Measurements from ENCODE around the gene SNPH.

SNPH gene

GRCh38 chr20:1264727-1265126, 1.4 kb upstream of the SNPH start:
- no peak for DNase-seq (ENCODE audit: low read depth)

DNA sequence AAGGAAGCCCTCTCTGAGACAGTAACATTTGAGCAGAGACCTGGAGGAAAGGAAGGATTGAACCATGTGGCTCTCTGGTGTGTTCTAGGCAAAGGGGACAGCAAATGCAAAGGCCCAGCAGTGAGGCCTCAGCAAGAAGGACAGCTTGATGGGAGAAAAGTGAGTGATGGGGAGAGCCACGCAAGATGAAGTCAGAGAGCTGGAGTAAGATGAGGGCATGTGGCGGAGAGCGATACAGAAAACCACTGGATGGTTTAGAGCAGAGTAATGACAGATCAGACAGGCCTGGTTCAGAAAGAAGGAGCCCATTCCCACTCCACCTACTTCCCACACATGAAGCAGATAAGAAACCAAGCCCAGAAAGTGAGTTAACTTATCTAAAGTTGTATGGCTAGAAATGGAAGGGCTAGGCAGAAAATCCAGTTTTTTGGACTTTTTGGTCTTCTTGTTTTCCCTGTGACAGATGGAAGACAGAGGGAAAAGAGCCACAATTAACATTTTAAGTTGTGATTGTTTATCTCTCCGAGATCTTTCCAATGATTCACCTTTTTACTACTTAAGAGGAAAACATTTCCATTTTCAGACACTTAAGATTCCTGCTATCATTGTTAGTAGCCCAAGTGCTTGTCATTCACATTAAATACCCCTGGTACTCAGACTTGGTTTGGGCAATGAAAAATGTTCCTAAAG, 723 bp upstream of the SNPH start:
- DNase-seq (ENCODE audit: low read depth) = no peak

GRCh38 chr20:1265916-1266166, 253 bp upstream of the SNPH start:
- no peak for DNase-seq (ENCODE audit: low read depth)

DNA sequence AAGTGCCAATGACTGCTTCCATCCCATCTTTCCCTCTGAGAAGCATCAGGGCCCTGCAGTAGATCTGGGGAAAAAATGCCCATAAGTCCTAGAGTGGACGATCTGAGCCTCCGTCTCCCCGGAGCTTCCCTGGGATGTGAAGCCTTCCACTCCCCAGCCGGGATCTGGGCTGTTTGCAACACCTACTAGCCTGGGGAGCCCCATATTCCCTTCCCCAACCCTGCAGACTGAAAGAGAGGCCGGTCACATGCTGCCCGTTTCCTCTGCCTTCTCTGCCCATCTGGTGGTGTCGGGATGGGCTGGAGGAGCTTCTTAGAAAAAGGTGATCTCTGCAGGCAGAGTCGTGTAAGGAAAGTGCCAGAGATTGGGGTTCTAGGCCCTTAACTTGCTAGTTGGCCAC, 1.1 kb downstream of the SNPH start:
- DNase-seq (ENCODE audit: low read depth) = no peak

- DNase-seq (ENCODE audit: low read depth) = no peak
Measured at GRCh38 chr20:1267809-1268374, 1.8 kb downstream of the SNPH start.

- no peak for DNase-seq (ENCODE audit: low read depth)
Measured at GRCh38 chr20:1269235-1269634, 3.1 kb downstream of the SNPH start.

DNA sequence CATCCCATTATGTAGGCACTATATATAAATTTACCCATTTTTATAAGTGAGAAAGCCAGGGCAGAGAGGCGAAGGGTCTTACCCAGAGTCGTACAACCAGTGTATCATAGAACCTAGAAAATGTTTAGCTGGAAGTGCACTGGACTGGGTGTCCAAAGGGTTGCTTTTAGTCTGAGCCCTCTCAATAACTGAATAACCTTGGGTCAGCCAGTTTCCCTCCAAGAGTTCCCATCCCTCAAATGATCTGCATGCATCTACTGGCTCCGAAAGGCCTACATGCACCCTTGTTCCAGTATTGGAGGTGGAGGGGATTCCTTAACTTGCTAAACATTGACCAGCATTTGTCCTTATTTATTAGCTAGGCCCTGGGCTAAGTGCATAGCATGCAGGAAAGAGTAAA, 3.8 kb downstream of the SNPH start:
- DNase-seq (ENCODE audit: low read depth) = no peak

DNA sequence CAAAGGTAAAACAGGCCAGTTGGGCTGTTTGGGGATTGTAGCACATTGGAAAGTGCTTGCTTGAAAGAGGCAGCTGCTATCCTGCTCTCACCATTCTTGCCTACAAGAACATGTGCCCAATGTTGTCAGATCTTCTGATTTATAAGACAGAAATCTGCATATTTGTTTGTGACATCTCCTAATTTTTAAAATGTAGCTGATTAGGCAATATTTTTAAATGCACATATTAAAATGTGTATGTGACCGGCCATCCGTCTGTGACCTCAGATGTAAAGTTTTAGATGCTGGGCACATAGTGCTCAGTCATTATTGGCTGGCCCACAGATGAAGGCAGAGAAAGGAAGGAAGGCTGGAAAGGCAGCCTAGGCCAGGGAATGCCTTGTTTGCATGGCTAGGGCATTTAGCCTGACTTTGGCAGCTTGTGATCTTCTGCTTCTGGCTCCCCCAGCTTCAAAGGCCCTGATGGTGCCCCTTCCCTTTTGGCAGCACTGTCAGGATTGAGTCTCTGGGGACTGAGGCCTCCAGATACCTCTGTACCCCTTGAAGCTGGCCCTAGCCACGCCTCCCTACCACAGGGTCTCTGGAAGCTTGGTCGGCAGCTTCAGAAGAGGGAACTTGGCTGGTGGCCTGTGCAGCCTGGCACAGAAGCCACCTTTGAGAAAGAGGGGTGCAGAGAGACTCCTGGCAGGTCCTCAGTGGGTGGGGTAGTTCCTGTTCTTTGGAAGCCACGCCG, 6.4 kb downstream of the SNPH start:
- no peak for DNase-seq (ENCODE audit: low read depth)

DNA sequence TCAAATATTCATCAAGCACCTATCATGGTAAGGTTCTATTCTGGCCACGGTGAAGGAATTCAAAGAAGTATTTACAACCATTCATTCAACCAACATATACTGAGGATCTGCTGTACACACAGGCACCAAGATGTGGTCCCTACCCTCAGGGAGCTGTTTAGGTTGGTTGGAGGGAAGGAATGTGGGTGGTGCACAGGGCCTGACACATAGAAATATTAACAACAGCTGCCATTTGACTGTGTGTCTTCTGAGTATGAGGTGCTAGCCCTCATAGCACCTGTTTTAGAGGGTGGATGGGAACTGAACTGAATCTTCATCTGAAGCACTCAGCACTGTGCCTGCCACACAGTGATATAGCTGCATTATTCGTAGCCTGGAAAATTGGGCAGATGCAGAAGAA, 7.3 kb downstream of the SNPH start:
- DNase-seq (ENCODE audit: low read depth) = no peak

- DNase-seq (ENCODE audit: low read depth) = no peak
Measured at GRCh38 chr20:1274485-1275311, 8.6 kb downstream of the SNPH start.

GRCh38 chr20:1275919-1276318, 9.8 kb downstream of the SNPH start:
- DNase-seq (ENCODE audit: low read depth) = no peak

GRCh38 chr20:1277529-1278322, 11.6 kb downstream of the SNPH start:
- no peak for DNase-seq (ENCODE audit: low read depth)

GRCh38 chr20:1278993-1279392, 12.9 kb downstream of the SNPH start:
- DNase-seq (ENCODE audit: low read depth) = no peak

DNA sequence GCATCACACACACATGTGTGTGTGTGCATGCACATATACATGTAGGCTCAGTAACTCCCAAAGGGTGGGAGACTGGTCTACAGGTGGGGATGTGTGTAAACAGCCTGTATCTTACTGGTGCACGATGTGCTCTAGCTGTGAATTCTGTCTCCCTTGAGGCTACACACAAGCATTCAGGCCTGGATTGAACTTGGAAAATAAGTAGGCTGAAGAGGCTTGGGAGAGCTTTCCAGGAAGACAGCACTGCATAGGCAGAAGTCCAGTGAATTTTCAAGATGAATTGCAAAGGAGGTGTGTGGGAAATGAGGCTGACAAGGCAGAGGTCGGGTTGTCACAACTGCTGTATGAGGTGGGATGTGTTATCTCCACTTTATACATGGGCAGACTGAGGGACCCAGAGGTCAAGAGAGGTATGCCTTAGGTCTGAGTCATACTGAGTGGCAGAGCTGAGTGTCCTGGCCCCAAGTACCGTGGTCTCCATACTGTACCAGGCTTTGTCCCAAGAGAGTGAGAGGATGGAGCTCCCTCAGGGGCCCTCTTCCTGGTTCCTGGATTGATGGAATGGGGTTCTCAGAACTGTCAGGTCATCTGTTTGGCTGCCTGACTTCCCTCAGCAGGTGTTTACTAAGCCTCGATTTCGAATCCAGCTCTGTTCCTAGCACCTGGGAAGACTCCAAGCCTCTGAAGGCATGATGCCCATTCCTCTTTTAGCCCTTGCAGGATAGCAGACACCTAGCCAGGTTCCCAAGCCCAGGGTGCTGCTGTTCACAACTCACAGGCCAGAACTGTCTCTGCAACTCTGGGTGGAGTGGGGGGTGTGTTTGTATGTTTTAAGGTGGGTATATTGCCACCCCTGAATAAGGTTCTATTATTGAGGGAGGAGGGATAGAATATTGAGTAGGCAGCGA, 14.4 kb downstream of the SNPH start:
- no peak for DNase-seq (ENCODE audit: low read depth)

DNA sequence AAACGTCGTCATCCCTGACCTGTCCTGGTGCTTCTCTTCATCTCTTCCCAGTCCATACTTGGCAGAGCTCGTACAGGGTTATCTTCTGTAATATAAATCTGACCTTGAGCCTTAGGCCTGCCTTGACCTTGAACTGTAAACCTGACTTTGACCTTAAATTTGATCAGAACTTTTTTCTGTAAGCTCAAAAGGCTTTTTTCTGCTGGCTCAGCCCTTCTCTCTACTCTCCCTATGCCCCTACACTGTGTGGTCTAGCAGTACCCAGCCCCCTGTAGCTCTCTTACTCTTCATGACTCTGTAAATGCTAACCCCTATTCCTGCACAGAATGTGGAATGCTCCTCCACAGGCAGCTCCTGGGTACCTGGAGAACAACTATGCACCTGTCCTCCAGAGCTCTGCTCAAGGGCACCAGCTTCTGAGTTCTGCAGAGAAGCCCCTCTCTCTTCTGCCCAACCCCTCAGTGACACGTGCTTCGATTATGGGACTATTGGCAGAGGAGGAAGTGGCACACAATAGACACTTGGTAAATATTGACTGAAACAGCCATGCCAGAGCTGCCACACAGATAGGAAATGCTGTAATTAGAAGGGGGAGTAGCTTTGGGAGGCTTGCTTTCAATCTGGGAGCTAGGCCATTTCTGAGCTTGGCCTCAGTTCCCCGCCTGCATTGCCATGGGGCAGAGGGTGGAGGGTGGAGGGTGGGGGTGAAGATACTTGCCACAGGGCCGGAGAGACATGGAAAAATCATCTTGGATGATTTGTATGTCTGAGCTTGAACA, 15.4 kb downstream of the SNPH start:
- DNase-seq (ENCODE audit: low read depth) = no peak

DNA sequence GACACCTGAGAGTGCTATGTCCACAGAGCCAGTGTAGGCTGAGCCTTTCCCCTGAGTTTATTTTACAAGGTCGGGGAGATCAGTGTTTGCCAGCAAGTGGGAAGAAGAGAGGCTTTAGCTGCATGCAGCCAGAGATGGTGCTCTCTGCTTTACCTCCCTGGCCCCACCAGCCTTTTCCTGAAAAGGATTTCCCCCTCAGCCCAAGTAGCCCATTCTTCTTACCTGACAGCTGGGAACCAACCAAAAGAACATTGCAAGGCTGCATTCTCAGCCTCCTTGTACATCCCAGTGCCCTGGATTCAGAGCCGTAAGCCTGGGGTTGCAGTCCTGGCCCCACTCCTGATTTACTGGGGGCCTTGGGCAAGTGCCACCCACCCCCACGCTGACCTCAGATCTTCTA, 16.9 kb downstream of the SNPH start:
- no peak for DNase-seq (ENCODE audit: low read depth)

DNA sequence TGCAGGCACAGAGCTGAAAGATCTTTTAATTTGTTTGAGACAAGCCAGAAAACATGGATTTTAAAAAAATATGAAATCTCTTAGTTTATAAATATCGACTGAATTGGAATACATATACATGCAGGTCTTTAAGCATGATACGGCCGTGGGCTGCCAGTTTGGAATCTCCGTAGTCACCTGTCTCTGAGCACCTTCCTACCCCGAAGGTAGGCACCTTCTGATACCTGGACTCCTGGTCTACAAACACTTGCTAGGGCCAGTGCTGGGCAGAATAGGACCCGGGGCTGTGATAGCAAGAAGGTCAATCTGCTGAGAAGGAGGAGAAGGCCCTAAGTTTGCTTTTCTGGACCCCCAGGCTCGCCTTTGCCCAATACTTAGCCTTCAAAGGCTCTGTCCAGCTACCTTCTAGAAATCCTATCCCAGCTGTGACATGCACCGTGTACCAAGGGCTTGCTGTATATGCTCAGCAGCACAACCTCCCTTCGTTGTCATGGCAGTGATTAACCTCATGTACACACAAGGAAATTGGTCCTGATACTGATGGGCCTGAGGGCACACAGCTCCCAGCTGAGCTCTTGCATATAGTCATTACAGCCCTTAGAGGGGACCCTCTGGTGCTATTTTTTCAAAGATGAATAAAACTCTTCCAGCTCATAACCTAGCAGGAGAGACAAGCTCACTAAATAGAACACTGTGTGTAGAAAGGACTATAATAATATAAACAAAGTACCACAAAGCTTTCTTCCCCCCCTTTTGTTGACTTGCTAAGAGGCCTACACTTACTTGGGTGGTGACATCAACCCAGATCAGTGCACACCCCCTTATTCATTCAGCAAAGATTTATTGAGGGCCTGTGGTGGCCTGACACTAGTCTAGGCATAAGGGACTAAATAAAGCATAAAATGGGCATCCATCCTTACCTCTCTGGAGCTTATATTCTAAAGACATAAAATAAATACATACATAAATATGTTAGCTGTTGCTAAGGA, 17.7 kb downstream of the SNPH start:
- no peak for DNase-seq (ENCODE audit: low read depth)

DNA sequence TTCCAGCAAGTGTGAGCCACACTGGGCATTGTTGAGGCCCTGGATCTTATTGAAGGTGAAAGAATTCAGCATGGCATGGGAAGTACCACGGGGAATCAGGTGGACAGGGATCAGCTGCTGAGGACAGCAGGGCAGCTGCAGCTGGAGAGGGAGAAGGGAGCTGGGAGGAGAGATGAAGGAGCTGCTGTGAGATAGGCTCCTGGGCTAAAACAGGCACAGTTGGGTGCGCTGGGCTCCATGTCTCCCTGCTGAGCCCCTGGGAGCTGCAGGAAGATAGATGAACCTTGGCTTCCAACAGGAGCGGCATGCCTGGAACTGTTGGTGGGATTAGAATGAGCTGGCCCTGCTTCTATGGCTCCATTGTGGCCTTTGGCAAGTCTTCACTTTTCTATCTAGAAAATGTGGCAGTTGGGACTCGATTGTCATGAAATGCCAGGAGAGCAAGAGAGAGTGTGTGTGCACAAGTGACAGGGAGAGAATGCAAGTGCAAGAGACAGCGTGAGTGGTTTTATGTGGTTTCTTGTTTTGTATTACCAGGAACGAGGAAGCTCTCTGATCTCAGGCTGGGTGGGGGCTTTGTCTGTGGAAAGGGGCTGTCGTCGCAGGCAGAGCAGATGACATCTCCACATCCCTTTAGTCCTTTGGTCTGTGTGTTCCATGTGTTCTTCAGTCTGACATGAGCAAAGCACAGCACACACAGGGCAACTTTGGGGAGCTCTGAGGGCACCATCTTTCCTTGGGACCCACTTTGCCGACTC, 20.4 kb downstream of the SNPH start:
- no peak for DNase-seq (ENCODE audit: low read depth)
